ENCODE data around the gene SUPT6H.

The SUPT6H gene

GRCh38 chr17:28661635-28662526, at the start of gene SUPT6H, which contains the start of gene SDF2:
Gene SUPT6H (plus strand): TSS chr17:28662205. CDS start chr17:28673402, 11,197 bp downstream.
Gene SDF2 (minus strand): TSS chr17:28661906. CDS start chr17:28661876, 30 bp downstream.
- peak; percentile 96 for DNase-seq (ENCODE audit: low spot score)

GRCh38 chr17:28612531-28612930, 49.5 kb upstream of the SUPT6H start:
- DNase-seq (ENCODE audit: low spot score), result no peak

DNA sequence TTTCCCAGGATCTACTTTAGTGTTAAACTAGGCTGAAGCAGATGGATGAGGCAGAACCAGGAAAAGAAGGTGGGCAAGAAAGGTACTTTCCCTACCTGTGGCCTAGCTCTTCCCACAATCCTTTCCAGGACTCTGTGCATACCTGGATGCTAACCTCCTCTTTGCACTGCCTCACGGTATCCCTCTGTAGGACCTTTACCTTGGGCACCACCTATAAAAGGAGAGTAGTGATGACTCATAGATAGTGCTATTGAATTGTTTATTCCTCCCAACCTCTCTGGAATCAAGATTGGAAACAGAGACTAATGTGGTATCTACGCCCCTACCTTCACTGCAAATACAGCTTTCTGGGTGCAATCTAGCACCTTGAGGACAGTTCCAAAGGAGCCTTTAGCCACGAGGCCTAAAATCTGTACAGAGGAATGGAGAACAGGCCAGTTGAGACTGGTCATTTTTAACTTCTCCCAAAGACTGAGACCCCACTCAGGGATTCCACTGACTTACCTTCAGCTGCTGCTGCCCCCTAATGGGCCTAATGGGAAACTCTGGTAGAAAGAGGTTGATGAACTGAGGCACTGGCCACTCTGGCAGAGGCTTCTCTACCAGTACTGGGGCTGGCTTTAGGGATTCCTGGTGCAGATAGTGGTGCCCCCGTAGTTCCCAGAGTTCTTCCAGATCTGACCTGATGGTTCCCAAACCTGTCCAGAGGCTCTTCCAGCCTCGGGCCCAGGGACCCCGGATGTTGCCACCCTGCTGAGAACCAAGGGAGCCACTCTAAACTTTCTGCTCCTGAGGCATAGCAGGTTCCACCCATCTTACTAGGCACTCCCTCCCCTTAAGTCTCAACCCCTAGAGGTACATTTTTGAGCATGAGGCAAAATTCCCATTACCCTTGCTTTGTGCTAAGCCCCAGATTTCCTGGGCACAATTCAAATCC, 48.8 kb upstream of the SUPT6H start:
- peak; percentile 60 for DNase-seq (ENCODE audit: low spot score)

DNA sequence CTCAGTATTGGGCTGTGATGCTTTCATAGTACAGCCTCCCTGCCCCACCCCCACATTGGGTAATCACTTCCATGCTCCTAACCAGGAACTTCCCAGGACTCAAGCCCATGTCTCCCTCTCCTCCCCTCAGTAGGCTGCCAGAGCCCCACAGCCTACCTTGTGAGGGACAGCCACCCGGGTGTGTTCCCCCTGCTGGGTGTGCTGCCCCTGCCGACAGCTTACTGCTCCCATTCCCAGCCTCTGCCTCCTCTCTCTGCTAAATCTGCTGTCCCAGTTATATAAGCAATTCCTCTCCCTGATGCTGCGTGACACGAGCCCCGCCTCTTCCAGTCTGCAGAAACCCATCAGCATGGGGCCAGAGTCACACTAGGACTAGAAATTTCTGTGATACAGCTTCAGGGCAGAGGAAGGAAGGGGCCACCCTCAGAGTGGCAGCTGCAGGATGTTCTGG, 48.0 kb upstream of the SUPT6H start, which contains the start of gene RSKR:
Gene RSKR (minus strand): TSS at position 255 of the 451 bp plus-strand sequence. CDS start 24 bp downstream, at position 231.
- peak; percentile 20 for DNase-seq (ENCODE audit: low spot score)

DNA sequence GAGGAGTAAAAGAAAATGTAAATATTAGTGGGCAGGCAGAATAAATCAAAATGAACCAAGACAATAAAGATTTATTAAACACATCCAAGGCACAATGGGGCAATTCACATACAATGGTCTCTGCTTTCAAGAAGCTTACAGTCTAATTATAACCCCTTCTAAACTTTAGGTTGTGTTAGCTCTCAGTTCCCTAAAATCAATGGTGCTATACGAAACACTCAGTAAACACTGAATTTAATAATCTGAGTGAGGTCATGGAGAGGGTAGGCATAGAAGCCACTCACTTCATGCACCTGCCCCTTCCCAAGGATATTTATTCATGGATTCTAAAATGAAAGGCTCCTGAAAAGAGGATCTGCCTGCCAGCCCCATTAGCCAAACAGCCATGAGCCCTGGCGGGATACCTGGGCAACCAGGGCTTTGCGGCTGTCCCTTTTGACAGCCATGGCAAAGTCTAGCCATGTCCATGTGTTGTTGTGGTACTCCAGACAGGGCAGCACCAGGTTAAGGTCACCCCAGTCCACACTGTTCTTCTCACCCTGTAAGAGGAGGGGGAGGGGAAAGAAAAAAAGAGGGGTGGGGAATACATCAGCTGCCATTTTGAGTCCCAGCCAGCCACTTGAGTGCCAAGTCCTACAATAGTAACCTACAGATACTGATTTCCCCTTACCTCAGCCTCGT, 46.6 kb upstream of the SUPT6H start:
- DNase-seq (ENCODE audit: low spot score), result no peak

- DNase-seq (ENCODE audit: low spot score), result no peak
Observed at GRCh38 chr17:28616281-28616680, 45.7 kb upstream of the SUPT6H start.

- no peak for DNase-seq (ENCODE audit: low spot score)
Observed at GRCh38 chr17:28618464-28618863, 43.5 kb upstream of the SUPT6H start.

DNA sequence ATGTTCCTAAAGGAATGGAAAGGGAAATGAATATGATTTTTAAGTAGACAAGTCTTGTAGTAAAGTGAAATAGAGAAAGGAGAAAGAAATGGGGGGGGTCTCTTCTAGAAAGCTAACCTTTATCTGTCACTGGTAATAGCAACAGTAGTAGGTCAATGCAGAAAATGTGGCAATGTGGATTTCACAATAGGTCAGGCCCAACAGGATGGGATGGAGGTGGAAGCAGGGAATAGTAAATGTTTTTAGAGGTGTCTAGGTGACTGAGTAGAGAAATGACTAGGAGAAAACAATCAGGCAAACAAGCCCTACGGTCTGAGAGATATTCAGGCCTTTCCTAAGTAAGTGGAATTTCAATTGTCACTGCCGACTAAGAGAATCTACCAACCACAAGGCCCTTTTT, 42.0 kb upstream of the SUPT6H start:
- DNase-seq (ENCODE audit: low spot score), result no peak

DNA sequence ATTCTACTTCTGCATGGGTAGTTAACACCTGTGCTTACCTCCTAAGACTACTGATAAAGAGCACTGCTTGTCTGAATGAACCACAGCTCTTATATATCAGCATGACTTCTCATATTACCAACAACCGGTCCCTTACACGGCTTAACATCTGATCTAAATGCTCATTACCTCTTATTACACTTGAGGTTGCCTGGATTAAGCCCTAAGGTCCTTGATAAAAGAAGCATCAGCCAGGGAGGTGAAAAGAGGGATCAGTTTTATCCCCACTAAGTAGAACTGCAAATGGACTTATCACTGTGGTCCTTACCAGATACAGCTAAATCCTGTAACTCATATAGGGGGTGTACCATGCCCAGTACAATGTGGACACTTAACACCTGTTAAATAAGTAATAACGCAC, 39.8 kb upstream of the SUPT6H start:
- DNase-seq (ENCODE audit: low spot score), result no peak

GRCh38 chr17:28623696-28624095, 38.3 kb upstream of the SUPT6H start:
- no peak for DNase-seq (ENCODE audit: low spot score)

DNA sequence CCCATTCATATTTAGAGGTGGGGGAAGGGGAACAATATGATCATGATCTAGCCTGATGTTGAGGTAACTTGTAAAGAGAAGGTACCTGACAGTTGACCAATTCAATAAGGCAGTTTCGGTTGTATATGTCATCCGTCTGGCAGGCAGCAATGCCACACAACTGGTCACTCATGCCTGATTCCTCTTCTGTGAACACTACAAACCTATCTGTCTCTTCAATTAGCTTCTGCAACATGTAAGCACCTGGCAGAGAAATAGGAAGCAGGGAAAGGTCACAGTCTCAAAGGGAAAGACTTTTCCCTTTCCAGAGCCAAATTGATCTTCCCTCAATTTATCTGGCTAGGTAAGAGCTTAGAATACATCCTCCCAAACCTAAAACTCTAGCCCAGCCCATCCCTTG, 37.9 kb upstream of the SUPT6H start:
- DNase-seq (ENCODE audit: low spot score), result no peak

DNA sequence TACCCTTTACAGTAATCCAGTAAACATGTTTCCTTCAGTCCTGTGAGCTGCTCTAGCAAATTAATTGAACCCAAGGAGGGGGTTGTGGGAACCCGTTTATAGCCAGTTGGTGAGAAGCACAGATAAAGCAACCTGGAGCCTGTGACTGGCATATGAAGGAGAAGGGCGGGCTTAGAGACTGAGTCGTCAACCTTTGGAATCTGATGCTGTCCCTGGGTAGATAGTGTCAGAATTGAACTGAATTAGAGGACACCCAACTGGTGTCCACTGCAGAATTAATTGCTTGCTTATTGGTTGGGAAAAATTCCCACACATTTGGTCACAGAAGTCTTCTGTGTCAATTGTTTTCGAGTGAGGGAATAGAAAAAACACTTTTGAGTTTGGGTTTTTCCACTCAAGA, 35.2 kb upstream of the SUPT6H start:
- DNase-seq (ENCODE audit: low spot score), result no peak

- DNase-seq (ENCODE audit: low spot score), result no peak
Observed at GRCh38 chr17:28634206-28634865, 27.7 kb upstream of the SUPT6H start.

DNA sequence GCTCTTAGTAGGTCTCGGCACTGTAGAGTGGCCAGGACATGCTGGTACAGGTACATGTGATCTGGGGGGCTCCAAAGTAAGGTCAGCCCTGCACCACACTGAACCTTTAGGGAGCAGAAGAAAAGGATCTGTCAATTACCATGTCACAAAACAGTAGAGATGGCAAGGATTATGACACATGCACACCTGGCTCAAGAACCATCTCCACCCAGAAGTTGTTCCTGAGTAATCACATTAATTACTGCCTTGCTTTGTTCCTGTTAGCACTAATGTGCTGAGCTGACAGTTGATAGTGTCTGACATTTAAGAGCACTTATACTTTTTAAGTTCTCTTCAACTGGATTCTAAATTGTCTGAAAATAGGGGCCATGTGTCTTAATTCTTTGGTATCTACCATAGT, 26.5 kb upstream of the SUPT6H start:
- DNase-seq (ENCODE audit: low spot score), result no peak

- DNase-seq (ENCODE audit: low spot score), result no peak
Observed at GRCh38 chr17:28641579-28641978, 20.4 kb upstream of the SUPT6H start.

DNA sequence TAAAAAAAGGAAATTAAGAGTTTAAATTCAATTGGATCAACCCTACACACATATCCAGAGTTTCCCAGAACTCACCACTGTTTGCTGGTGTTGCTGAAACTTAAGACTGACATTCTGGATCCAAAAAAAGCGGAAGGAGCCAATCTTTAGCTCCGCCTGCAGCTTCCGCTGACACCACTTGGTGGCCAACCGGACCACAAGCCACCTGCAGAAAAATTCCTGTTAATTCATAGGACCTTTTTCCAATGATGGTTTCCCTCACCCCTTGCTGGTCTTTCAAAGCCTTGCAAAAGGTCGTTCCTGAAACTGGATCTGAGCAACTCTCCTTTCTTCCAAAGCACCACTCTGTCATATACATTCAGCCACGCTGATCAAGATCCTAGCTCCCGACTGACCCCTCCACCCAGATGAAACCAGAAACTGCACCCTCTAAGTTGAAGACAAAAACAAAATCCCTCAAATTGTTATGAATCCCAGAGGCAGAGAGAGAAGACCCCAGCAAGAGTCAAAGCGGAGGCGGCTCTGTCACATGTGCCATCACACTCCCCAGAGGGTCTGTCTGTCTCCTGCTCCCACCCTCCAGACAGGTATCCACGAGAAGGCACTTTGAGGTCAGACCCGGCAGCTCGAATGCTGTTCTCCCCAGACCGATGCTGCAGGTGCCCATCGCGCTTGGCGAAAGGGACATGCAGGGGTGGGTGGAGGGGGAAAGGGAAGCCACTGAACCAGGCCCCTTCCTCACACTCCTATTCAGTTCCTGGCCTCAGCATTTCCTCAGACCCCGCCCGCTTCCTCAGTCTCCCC, 17.8 kb upstream of the SUPT6H start:
- DNase-seq (ENCODE audit: low spot score), result peak; percentile 81

DNA sequence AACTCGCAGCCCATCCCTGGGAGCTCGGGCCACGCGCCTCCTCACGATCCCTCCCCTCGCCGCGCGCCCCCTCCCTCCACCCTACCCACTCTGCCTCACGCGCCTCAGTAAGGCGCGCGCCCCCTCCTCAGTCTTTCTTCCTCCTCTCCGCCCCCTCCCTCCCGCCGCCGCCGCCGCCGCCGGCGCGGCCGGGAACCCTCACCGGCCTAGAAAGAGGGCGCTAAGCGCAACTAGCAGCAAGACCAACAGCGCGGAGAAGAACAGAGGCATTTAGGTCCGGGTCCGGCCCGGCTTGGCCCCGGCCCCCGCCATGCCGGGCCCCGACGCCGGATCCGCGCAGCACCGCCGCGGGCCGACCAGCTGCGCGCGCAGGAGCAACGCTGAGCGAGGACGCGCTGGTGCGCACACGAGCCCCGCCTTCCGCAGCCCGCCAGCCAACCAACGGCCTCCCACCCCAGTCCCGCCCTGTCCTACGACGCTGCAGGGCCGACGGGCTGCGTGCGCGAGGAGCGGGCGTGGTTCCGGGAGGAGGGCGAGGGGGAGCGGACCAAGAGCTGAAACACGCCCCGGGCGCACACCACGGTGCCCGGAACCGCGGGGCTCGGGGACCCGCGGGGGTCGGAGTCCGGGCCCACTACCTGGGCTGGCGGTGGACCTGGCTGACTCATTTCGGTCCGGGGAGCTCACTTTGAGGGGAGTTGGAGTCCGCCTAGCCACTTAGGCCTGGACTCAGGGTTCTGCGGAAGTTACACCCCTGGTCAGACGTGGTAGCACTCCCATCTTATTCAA, 17.0 kb upstream of the SUPT6H start, which contains the start of gene BLTP2:
Gene BLTP2 (minus strand): TSS at position 372 of the 789 bp plus-strand sequence. CDS start 102 bp downstream, at position 270.
- DNase-seq (ENCODE audit: low spot score), result peak; percentile 100

DNA sequence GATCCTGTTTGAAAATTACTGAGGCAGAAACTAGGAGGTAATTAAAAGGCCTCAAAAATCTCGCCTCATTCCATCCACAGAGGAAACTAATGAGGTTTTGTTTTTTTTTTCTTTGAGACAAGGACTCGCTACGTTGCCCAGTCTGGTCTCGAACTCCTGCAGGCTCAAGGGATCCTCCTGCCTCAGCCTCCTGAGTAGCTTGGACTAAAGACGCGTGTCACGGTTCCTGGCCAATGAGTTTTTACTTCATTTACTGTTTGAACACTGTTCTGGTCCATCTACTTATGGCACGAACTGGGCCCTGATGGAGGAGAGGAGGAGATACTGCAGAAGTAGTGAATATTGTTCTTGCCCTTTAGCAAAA, 16.4 kb upstream of the SUPT6H start:
- no peak for DNase-seq (ENCODE audit: low spot score)

DNA sequence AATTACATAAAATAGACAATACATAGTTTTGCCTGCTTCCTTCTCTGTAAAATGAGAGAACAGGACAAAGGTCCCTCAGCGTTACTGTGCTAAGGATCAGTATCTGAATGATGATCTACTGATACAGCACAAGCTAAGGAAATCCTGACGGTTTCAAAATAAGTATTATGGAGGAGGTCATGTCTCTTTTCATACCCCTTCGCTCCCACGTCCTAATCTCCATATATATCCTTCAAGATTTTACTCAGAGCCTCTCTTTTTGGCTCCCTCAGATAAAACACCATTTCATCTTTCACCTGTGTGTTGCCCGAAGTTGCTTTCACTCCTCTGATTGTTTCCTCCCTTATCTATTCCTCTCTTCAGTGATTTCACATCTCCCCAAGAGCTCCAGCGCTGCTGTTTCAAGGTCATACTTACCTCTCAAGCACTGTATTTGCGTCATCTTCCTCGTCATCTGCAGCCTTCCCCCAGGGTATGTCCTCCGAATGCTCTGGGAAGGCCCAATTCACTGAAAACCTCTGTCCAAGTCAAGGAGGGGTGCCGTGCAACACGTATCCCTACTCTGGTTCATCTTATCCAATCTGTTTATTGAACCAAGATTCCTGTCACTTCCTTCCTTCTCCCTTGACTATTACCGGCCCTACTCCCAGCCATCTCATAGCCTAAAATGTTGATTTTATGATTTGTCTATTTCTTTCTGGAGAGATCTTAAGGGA, 15.8 kb upstream of the SUPT6H start:
- DNase-seq (ENCODE audit: low spot score), result no peak
